ENCODE data around the gene CDC42EP4. TPM values are rescaled to one million over a fixed set of nuclear protein-coding genes. Genes with fewer than 3 reads are reported as not detected.

Gene CDC42EP4
- total RNA-seq, 1 donor from 2014 or later: 44.6 TPM

- intact Hi-C loops (cut with DNase I): no loop called here
- Histone ChIP-seq H3K27me3 (ENCODE audit: low read depth) (no peaks in the 10 kb centered on the region), H3K4me3 (no peak overlapping the region), H3K36me3 (no peaks in the 10 kb centered on the region), H3K4me1 (peaks cover 5% of the 10 kb centered on the region), H3K9me3 (no peaks in the 10 kb centered on the region), H3K27ac (no peak overlapping the region)
- ATAC-seq (no peak), DNase-seq (no peak)
- TF ChIP-seq CTCF (IDR thresholded peaks at IDR 0.05): no peak
Observed at GRCh38 chr17:73357981-73358380, 46.2 kb upstream of the CDC42EP4 start.

GRCh38 chr17:73357318-73357717, 45.5 kb upstream of the CDC42EP4 start:
- H3K4me1 ChIP-seq: peaks cover 5% of the 10 kb centered on the region
- H3K36me3 ChIP-seq: no peaks in the 10 kb centered on the region
- DNase-seq: no peak
- no peaks in the 10 kb centered on the region for H3K27me3 ChIP-seq (ENCODE audit: low read depth)
- no peak overlapping the region for H3K4me3 ChIP-seq
- no peak overlapping the region for H3K27ac ChIP-seq
- ATAC-seq: no peak
- intact Hi-C loops (cut with DNase I): no loop called here
- TF ChIP-seq CTCF (IDR thresholded peaks at IDR 0.05): no peak
- no peaks in the 10 kb centered on the region for H3K9me3 ChIP-seq

GRCh38 chr17:73356561-73357170, 44.9 kb upstream of the CDC42EP4 start:
- Histone ChIP-seq H3K4me1 (peaks cover 5% of the 10 kb centered on the region), H3K36me3 (no peaks in the 10 kb centered on the region), H3K4me3 (no peak overlapping the region), H3K27me3 (ENCODE audit: low read depth) (no peaks in the 10 kb centered on the region), H3K9me3 (no peaks in the 10 kb centered on the region), H3K27ac (no peak overlapping the region)
- DNase-seq (no peak), ATAC-seq (no peak)
- TF ChIP-seq CTCF (IDR thresholded peaks at IDR 0.05): no peak
- intact Hi-C loops (cut with DNase I): no loop called here

GRCh38 chr17:73354423-73355284, 42.9 kb upstream of the CDC42EP4 start:
- Histone ChIP-seq H3K9me3 (no peaks in the 10 kb centered on the region), H3K4me1 (peaks cover 5% of the 10 kb centered on the region), H3K4me3 (no peak overlapping the region), H3K27me3 (ENCODE audit: low read depth) (no peaks in the 10 kb centered on the region), H3K27ac (no peak overlapping the region), H3K36me3 (no peaks in the 10 kb centered on the region)
- no peak for ATAC-seq
- no peak for DNase-seq
- TF ChIP-seq CTCF (IDR thresholded peaks at IDR 0.05): no peak
- intact Hi-C loops (cut with DNase I): no loop called here

- intact Hi-C loops (cut with DNase I): no loop called here
- ATAC-seq: no peak
- Histone ChIP-seq H3K4me3 (no peak overlapping the region), H3K4me1 (no peaks in the 10 kb centered on the region), H3K36me3 (no peaks in the 10 kb centered on the region), H3K9me3 (no peaks in the 10 kb centered on the region), H3K27me3 (ENCODE audit: low read depth) (no peaks in the 10 kb centered on the region), H3K27ac (no peak overlapping the region)
- no peak for TF ChIP-seq CTCF (IDR thresholded peaks at IDR 0.05)
- no peak for DNase-seq
Observed at GRCh38 chr17:73352261-73352660, 40.5 kb upstream of the CDC42EP4 start.
